Neural progenitor cell (in vitro differentiated cells): ENCODE results near the gene S100G.
"Not testable (repeated sequence)": the region's sequence is repeated elsewhere in the genome, so short reads cannot be mapped to it uniquely, and the experiment has no call there.

Source experiments
- EZH2 ChIP-seq: fragments of 200-600 bp; sonication (generic); IDR thresholded peaks from 2 replicates; pipeline ENCODE4 v1.6.1; 2017; ENCODE audit warnings: antibody characterized with exemption, mild to moderate bottlenecking, moderate library complexity
- EZH2phosphoT487 ChIP-seq: fragments of 200-600 bp; sonication (generic); IDR thresholded peaks from 2 replicates; pipeline ENCODE4 v1.6.1; 2017; ENCODE audit warnings: antibody characterized with exemption
- TF ChIP-seq, protein P1 (sequence below): fragments of 200-600 bp; sonication (generic); IDR thresholded peaks from 2 replicates; pipeline ENCODE4 v1.5.1; 2017; ENCODE audit warnings: antibody characterized with exemption, mild to moderate bottlenecking

DNA sequence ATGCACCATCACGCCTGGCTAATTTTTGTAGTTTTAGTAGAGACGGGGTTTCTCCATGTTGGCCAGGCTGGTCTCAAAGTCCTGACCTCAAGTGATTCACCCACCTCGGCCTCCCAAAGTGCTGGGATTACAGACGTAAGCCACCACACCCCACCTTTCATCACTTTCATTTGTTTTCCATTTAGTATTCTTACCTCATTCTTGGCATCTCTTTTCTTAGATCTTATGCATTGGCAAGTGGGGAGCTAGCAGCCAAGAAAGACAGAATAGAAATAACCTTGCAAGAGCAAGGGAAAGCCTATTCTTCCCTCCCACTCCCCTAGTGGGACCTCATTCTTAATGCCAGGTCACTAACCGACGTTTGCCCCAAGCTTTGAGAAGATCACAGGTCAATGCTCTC is 21.4 kb upstream of the S100G start:
- TF ChIP-seq, protein P1, sequence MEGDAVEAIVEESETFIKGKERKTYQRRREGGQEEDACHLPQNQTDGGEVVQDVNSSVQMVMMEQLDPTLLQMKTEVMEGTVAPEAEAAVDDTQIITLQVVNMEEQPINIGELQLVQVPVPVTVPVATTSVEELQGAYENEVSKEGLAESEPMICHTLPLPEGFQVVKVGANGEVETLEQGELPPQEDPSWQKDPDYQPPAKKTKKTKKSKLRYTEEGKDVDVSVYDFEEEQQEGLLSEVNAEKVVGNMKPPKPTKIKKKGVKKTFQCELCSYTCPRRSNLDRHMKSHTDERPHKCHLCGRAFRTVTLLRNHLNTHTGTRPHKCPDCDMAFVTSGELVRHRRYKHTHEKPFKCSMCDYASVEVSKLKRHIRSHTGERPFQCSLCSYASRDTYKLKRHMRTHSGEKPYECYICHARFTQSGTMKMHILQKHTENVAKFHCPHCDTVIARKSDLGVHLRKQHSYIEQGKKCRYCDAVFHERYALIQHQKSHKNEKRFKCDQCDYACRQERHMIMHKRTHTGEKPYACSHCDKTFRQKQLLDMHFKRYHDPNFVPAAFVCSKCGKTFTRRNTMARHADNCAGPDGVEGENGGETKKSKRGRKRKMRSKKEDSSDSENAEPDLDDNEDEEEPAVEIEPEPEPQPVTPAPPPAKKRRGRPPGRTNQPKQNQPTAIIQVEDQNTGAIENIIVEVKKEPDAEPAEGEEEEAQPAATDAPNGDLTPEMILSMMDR = not testable (repeated sequence)
- TF ChIP-seq EZH2, EZH2phosphoT487: not testable (repeated sequence)
